A673 (cell line): ENCODE data around the gene SLC25A29.

Experiments used
- EZH2 ChIP-seq: fragments of 200-600 bp; sonication (generic); IDR thresholded peaks from 2 replicates; pipeline ENCODE4 v1.6.1; 2017; ENCODE audit warnings: borderline replicate concordance, low read depth, mild to moderate bottlenecking, mixed read lengths, antibody characterized with exemption, low read length; ENCODE audit not compliant: poor library complexity, severe bottlenecking
- TF ChIP-seq, protein P1 (sequence below): fragments of 300-800, 200-600 bp; sonication (generic); conservative IDR thresholded peaks from 2 replicates; pipeline ENCODE4 v1.5.1; 2017; ENCODE audit warnings: low read depth, mild to moderate bottlenecking, antibody characterized with exemption, low read length, moderate library complexity, mixed read lengths

DNA sequence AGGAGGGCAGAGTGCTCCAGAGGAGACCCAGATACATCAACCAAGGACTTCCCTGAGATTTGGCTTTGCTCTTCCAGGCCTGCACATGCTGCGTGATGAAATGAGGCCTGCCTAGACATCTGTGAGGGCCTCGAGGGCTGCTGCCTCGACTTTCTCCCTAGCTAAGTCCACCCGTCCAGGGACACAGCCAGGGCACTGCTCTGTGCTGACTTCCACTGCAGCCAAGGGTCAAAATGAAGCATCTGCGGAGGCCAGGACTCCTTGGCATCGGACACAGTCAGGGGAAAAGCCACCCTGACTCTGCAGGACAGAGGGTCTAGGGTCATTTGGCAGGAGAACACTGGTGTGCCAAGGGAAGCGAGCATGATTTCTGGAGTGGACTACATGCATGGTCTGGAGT, 27.6 kb upstream of the SLC25A29 start:
- TF ChIP-seq EZH2: no peak
- TF ChIP-seq, protein P1, sequence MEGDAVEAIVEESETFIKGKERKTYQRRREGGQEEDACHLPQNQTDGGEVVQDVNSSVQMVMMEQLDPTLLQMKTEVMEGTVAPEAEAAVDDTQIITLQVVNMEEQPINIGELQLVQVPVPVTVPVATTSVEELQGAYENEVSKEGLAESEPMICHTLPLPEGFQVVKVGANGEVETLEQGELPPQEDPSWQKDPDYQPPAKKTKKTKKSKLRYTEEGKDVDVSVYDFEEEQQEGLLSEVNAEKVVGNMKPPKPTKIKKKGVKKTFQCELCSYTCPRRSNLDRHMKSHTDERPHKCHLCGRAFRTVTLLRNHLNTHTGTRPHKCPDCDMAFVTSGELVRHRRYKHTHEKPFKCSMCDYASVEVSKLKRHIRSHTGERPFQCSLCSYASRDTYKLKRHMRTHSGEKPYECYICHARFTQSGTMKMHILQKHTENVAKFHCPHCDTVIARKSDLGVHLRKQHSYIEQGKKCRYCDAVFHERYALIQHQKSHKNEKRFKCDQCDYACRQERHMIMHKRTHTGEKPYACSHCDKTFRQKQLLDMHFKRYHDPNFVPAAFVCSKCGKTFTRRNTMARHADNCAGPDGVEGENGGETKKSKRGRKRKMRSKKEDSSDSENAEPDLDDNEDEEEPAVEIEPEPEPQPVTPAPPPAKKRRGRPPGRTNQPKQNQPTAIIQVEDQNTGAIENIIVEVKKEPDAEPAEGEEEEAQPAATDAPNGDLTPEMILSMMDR: no peak
